HepG2 (cell line): ENCODE results near the gene SLIT3. TPM values are rescaled to one million over a fixed set of nuclear protein-coding genes. Genes with fewer than 3 reads are reported as not detected.

Experiments used
- ATAC-seq: fragments of 200-7000 bp; cut with Tn5 transposase; 3 replicates; pipeline ENCODE4 v1.9.1; 2020; ENCODE audit warnings: mild to moderate bottlenecking, moderate library complexity
- BruUV-seq: library from RNA; stranded (reverse); fragments of 400-500 nt; replicated peaks from 2 replicates; lab custom pipeline; 2021; lab: Mats Ljungman, UMichigan
- CTCF ChIA-PET: fragments of 300-600 bp; formaldehyde crosslinking; extraction: SDS; loops from one replicate; lab custom pipeline; 2021; ENCODE audit warnings: low total read pairs, inconsistent platforms, low intra/inter-chr PET ratio; lab: Yijun Ruan, JAX
- POLR2A ChIA-PET: fragments of 350-600 bp; sonication (Branson Sonifier 250); formaldehyde crosslinking; loops from one replicate; lab custom pipeline; 2020; ENCODE audit warnings: antibody characterized with exemption, inconsistent platforms; lab: Yijun Ruan, JAX
- DNase-seq: peaks from one replicate; pipeline ENCODE4 v3.0.0-alpha.2; 2015; ENCODE audit warnings: low spot score
- FAIRE-seq: peaks from 3 replicates; lab custom pipeline; 2011; peaks lifted over from hg19 to GRCh38; lab: Jason Lieb, UNC
- H2AFZ ChIP-seq: one replicate; pipeline ENCODE4 v1.6.1; 2011; ENCODE audit warnings: low read length, inconsistent platforms
- H3K27ac ChIP-seq: fragments of 300-600 bp; 3 replicates; pipeline ENCODE4 v1.8.0; 2011; ENCODE audit warnings: mixed run types, mild to moderate bottlenecking, mixed read lengths, low read length, inconsistent platforms; ENCODE audit not compliant: insufficient read depth; ENCODE audit errors: extremely low read length
- H3K27me3 ChIP-seq, 2 experiments: fragments of 200-600 bp in 1 of 2; 2 replicates in 1 of 2; 3 replicates in 1 of 2; pipeline versions ENCODE4 v1.6.0 to v1.8.0; 2011; ENCODE audit warnings: low read length in 2 of 2, mild to moderate bottlenecking in 2 of 2, moderate library complexity in 2 of 2, inconsistent platforms in 1 of 2; ENCODE audit not compliant: insufficient read depth in 2 of 2, control insufficient read depth in 1 of 2
- H3K36me3 ChIP-seq, 2 experiments: fragments of 200-600 bp in 1 of 2; replicated peaks in 1 of 2; 2 replicates in 1 of 2; 3 replicates in 1 of 2; pipeline versions ENCODE4 v1.5.1 to v1.8.0; 2011; ENCODE audit warnings: low read length in 2 of 2, inconsistent platforms in 1 of 2; ENCODE audit not compliant: insufficient read depth in 2 of 2, control insufficient read depth in 1 of 2
- H3K4me1 ChIP-seq: 2 replicates; pipeline ENCODE4 v1.5.1; 2012; ENCODE audit warnings: low read length, inconsistent platforms; ENCODE audit not compliant: insufficient read depth
- H3K4me2 ChIP-seq: 2 replicates; pipeline ENCODE4 v1.6.0; 2011; ENCODE audit warnings: low read depth, low read length, inconsistent platforms
- H3K4me3 ChIP-seq, 3 experiments: fragments of 200-600 bp in 1 of 3; sonication (generic), shearing (Covaris generic) in 1 of 3; replicated peaks in 1 of 3; 2 replicates each; pipeline ENCODE4 v1.5.1; 2011 to 2016; ENCODE audit warnings: low read length in 3 of 3, inconsistent platforms in 2 of 3, low read depth in 2 of 3, mild to moderate bottlenecking in 2 of 3, control low read depth in 1 of 3, mixed read lengths in 1 of 3; ENCODE audit not compliant: insufficient read depth in 1 of 3
- H3K79me2 ChIP-seq: one replicate; pipeline ENCODE4 v1.6.1; 2011; ENCODE audit warnings: low read length, inconsistent platforms; ENCODE audit not compliant: insufficient read depth
- H3K9ac ChIP-seq: 2 replicates; pipeline ENCODE4 v1.6.0; 2011; ENCODE audit warnings: mild to moderate bottlenecking, low read depth, low read length, inconsistent platforms; ENCODE audit not compliant: insufficient read depth
- H3K9me3 ChIP-seq: 2 replicates; pipeline ENCODE4 v1.5.1; 2012; ENCODE audit warnings: mild to moderate bottlenecking, low read length
- H4K20me1 ChIP-seq: 2 replicates; pipeline ENCODE4 v1.6.0; 2011; ENCODE audit warnings: inconsistent platforms, mild to moderate bottlenecking, low read length, moderate library complexity; ENCODE audit not compliant: insufficient read depth
- ATRX ChIP-seq: sonication (generic); formaldehyde crosslinking; IDR thresholded peaks from 2 replicates; pipeline ENCODE4 v1.4.0; 2020; ENCODE audit warnings: missing genetic modification reagents, borderline replicate concordance
- BRCA1 ChIP-seq: sonication (generic); formaldehyde crosslinking; IDR thresholded peaks from 2 replicates; pipeline ENCODE4 v1.4.0; 2020; ENCODE audit warnings: missing genetic modification reagents
- CEBPZ ChIP-seq: IDR thresholded peaks from 2 replicates; pipeline ENCODE4 v1.6.1; 2012; ENCODE audit warnings: low read length, improper control_type of control experiment
- DRAP1 ChIP-seq: IDR thresholded peaks from 2 replicates; pipeline ENCODE4 v1.6.1; 2016; ENCODE audit warnings: missing genetic modification reagents, missing compliant biosample characterization
- GFI1 ChIP-seq: sonication (generic); formaldehyde crosslinking; IDR thresholded peaks from 2 replicates; pipeline ENCODE4 v1.5.0; 2020; ENCODE audit warnings: missing genetic modification reagents, mild to moderate bottlenecking, borderline replicate concordance
- HDAC2 ChIP-seq: sonication (generic); formaldehyde crosslinking; IDR thresholded peaks from 2 replicates; pipeline ENCODE4 v1.4.0; 2020; ENCODE audit warnings: missing genetic modification reagents
- HMG20B ChIP-seq: conservative IDR thresholded peaks from 2 replicates; pipeline ENCODE4 v1.6.1; 2016; ENCODE audit warnings: missing genetic modification reagents, missing compliant biosample characterization
- KMT2B ChIP-seq: IDR thresholded peaks from 2 replicates; pipeline ENCODE4 v1.6.1; 2016; ENCODE audit warnings: missing genetic modification reagents, missing compliant biosample characterization
- MTERF4 ChIP-seq: sonication (generic); formaldehyde crosslinking; IDR thresholded peaks from 2 replicates; pipeline ENCODE4 v1.8.0; 2023; ENCODE audit warnings: mild to moderate bottlenecking, missing genetic modification reagents
- PHF20 ChIP-seq: sonication (generic); formaldehyde crosslinking; IDR thresholded peaks from 2 replicates; pipeline ENCODE4 v1.5.0; 2020; ENCODE audit warnings: mild to moderate bottlenecking, missing genetic modification reagents
- REPIN1 ChIP-seq: sonication (generic); formaldehyde crosslinking; IDR thresholded peaks from 2 replicates; pipeline ENCODE4 v1.8.0; 2022; ENCODE audit warnings: missing genetic modification reagents, low read depth, mild to moderate bottlenecking, borderline replicate concordance
- ZFP41 ChIP-seq: sonication (generic); formaldehyde crosslinking; IDR thresholded peaks from 2 replicates; pipeline ENCODE4 v1.4.0; 2020; ENCODE audit warnings: mild to moderate bottlenecking, missing genetic modification reagents, borderline replicate concordance
- ZNF180 ChIP-seq: sonication (generic); formaldehyde crosslinking; IDR thresholded peaks from 2 replicates; pipeline ENCODE4 v1.4.0; 2020; ENCODE audit warnings: low read depth, missing genetic modification reagents, borderline replicate concordance
- ZNF280B ChIP-seq: sonication (generic); formaldehyde crosslinking; IDR thresholded peaks from 2 replicates; pipeline ENCODE4 v1.5.0; 2020; ENCODE audit warnings: missing genetic modification reagents, mild to moderate bottlenecking, borderline replicate concordance
- ZNF451 ChIP-seq: sonication (generic); formaldehyde crosslinking; IDR thresholded peaks from 2 replicates; pipeline ENCODE4 v1.5.0; 2020; ENCODE audit warnings: mild to moderate bottlenecking, missing genetic modification reagents
- ZNF562 ChIP-seq: sonication (generic); formaldehyde crosslinking; IDR thresholded peaks from 2 replicates; pipeline ENCODE4 v1.8.0; 2022; ENCODE audit warnings: missing genetic modification reagents, borderline replicate concordance
- ZNF841 ChIP-seq: sonication (generic); formaldehyde crosslinking; IDR thresholded peaks from 2 replicates; pipeline ENCODE4 v1.8.1; 2023; ENCODE audit warnings: missing genetic modification reagents, borderline replicate concordance
- ZSCAN9 ChIP-seq: IDR thresholded peaks from 2 replicates; pipeline ENCODE4 v1.6.1; 2016; ENCODE audit warnings: borderline replicate concordance
- WGBS: methylation state at CpG from one replicate; pipeline ENCODE4 v1.1.6; 2017; ENCODE audit warnings: low lambda C conversion rate; 5-methylcytosine and 5-hydroxymethylcytosine counted together
- in situ Hi-C: cut with HindIII; loops from 2 replicates; pipeline ENCODE4 v1.10.0; 2017; ENCODE audit warnings: low pct_unique_long_range_greater_than_20kb; ENCODE audit not compliant: extremely low pct_ligation_motif_present
- intact Hi-C: fragments of 100-400 bp; cut with micrococcal nuclease; formaldehyde crosslinking; loops from one replicate; pipeline ENCODE4 v1.10.0; 2022; ENCODE audit not compliant: unreplicated experiment
- polyA plus RNA-seq, 8 experiments: library from polyadenylated mRNA; depleted of rRNA in 3 of 8; stranded (reverse) in 7 of 8; unstranded in 1 of 8; fragments of >200 nt; fragmentation: Illumina TruSeq in 4 of 8; extraction: Trizol in 4 of 8; gene quantifications; 2 replicates each; pipeline versions ENCODE4 v1.2.1 to v1.2.3, GENCODE V29; 2011 to 2016; ENCODE audit warnings: low read depth in 4 of 8, missing spikeins in 1 of 8, mixed read lengths in 1 of 8; ENCODE audit not compliant: insufficient read depth in 1 of 8
- total RNA-seq, 5 experiments: library from RNA; depleted of rRNA; stranded (reverse); fragments of >200 nt; fragmentation: Illumina TruSeq; extraction: Trizol; gene quantifications; 2 replicates each; pipeline ENCODE4 v1.2.3, GENCODE V29; 2016; ENCODE audit warnings: low read depth in 1 of 5

The SLIT3 gene
- total and polyA plus RNA-seq, 2 of the 13 experiments (the other 11 are each of a cell fraction or from before 2014, with no cell fraction given) = not detected

DNA sequence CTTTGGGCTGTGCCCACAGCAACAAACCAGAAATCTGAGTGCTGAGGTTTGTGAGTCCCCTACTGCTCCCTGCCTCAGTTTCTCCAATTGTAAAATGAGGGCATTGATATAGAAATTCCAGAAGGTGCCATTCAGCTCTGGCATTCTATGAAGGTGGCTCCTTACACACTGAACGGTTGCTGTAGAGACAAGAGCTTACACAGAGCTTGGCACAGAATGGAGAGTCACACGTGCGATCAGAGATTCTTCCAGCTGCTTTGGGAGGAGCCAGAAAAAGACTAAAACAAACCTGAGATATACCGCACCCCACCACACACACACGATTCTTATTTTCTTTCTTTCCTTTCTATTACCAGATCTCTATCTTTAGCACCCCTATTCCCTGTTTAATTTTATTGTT lies 122.7 kb downstream of the SLIT3 start:
- FAIRE-seq = no peak
- no peak for DNase-seq
- ATAC-seq = no peak
- TF ChIP-seq ZNF280B (CRISPR knock-in tag) = no peak
- TF ChIP-seq BRCA1 (CRISPR knock-in tag) = no peak
- no peak for TF ChIP-seq DRAP1 (CRISPR knock-in tag)
- TF ChIP-seq MTERF4 (CRISPR knock-in tag) = no peak
- no peak for TF ChIP-seq REPIN1 (CRISPR knock-in tag)
- TF ChIP-seq ZNF562 = no peak
- TF ChIP-seq ZNF451 = no peak
- no peak for TF ChIP-seq ZNF841 (CRISPR knock-in tag)
- TF ChIP-seq CEBPZ = no peak
- no peak for TF ChIP-seq PHF20 (CRISPR knock-in tag)
- no peak for TF ChIP-seq ATRX (CRISPR knock-in tag)
- no peak for TF ChIP-seq ZNF180 (CRISPR knock-in tag)
- no peak for TF ChIP-seq ZSCAN9
- no peak for TF ChIP-seq HMG20B (CRISPR knock-in tag)
- TF ChIP-seq KMT2B (CRISPR knock-in tag) = no peak
- no peak for TF ChIP-seq ZFP41 (CRISPR knock-in tag)
- TF ChIP-seq GFI1 (CRISPR knock-in tag) = no peak
- no peak for TF ChIP-seq HDAC2 (CRISPR knock-in tag)
- Histone ChIP-seq H3K4me1 (peaks cover 11% of the 10 kb centered on the region), H3K4me3 (no peak overlapping the region), H3K36me3 (no peaks in the 10 kb centered on the region), H3K4me2 (no peak overlapping the region), H3K9ac (no peak overlapping the region), H3K27me3 (no peaks in the 10 kb centered on the region), H3K9me3 (no peaks in the 10 kb centered on the region), H3K27ac (no peak overlapping the region), H3K79me2 (no peaks in the 10 kb centered on the region), H2AFZ (no peak overlapping the region), H4K20me1 (no peaks in the 10 kb centered on the region)
- intact Hi-C loops = no loop called here
- BruUV-seq = no TSS peak
- WGBS = 67% methylated on average over 5 of the region's 5 CpGs
- CTCF ChIA-PET = no interaction called here
- POLR2A ChIA-PET = no interaction called here
- in situ Hi-C loops = no loop called here
